Measurements from ENCODE around the gene GSTA3. TPM values are rescaled to one million over a fixed set of nuclear protein-coding genes. Genes with fewer than 3 reads are reported as not detected.

Gene GSTA3
- total and polyA plus RNA-seq, 2 donors (not counting 3 experiments of a cell fraction or from before 2014, with no cell fraction given) = not detected

- Histone ChIP-seq H3K36me3 (ENCODE audit: control insufficient read depth in 2 of 2, extremely low read depth in 1 of 2, insufficient read depth in 2 of 2, low read length in 2 of 2) (no peaks in the 10 kb centered on the region), H3K4me2 (ENCODE audit: insufficient read depth, low read length) (no peak overlapping the region), H3K27ac (ENCODE audit: insufficient read depth, low read depth, low read length) (no peak overlapping the region), H3K9me1 (replicated peaks; ENCODE audit: control insufficient read depth, extremely low read depth, insufficient read depth, low read length) (no peaks in the 10 kb centered on the region), H4K20me1 (replicated peaks; ENCODE audit: control insufficient read depth, extremely low read depth, insufficient read depth, low read length) (no peaks in the 10 kb centered on the region), H3K27me3 (ENCODE audit: control insufficient read depth in 2 of 2, insufficient read depth in 2 of 2, low read length in 2 of 2) (no peaks in the 10 kb centered on the region), H3K4me1 (ENCODE audit: control insufficient read depth, extremely low read depth, insufficient read depth, low read length) (no peaks in the 10 kb centered on the region), H2AFZ (ENCODE audit: low read depth, low read length) (no peak overlapping the region), H3K79me2 (ENCODE audit: control insufficient read depth, insufficient read depth, low read length) (no peaks in the 10 kb centered on the region), H3K4me3 (replicated peaks in 1 of 3; ENCODE audit: insufficient read depth in 1 of 3, low read depth in 1 of 3, low read length in 3 of 3) (no peak overlapping the region), H3K9me3 (replicated peaks; ENCODE audit: control insufficient read depth, insufficient read depth, low read length) (no peaks in the 10 kb centered on the region), H3K9ac (replicated peaks; ENCODE audit: extremely low read depth, insufficient read depth, low read length) (no peak overlapping the region)
- intact Hi-C loops (cut with micrococcal nuclease) = no loop called here
- CTCF ChIA-PET = no interaction called here
- TF ChIP-seq JUN (IDR thresholded peaks at IDR 0.05; ENCODE audit: borderline replicate concordance, insufficient read depth, insufficient read length, low read depth) (no peak), GATA2 (IDR thresholded peaks at IDR 0.05; ENCODE audit: insufficient read depth, insufficient read length, low read depth, low read length) (no peak), MYC (IDR thresholded peaks at IDR 0.05; ENCODE audit: low read depth, low read length) (no peak), MAX (IDR thresholded peaks at IDR 0.05; ENCODE audit: insufficient read depth, insufficient read length) (no peak), FOS (IDR thresholded peaks at IDR 0.05; ENCODE audit: borderline replicate concordance, insufficient read depth, low read length) (no peak), POLR2AphosphoS5 (IDR thresholded peaks at IDR 0.05; ENCODE audit: insufficient read depth, low read depth, low read length) (no peak), CTCF (IDR thresholded peaks at IDR 0.05; ENCODE audit: extremely low read depth in 1 of 2, insufficient read depth in 1 of 2, low read depth in 1 of 2, low read length in 2 of 2) (no peak), EZH2 (IDR thresholded peaks at IDR 0.05; ENCODE audit: borderline replicate concordance, low read depth, low read length, severe bottlenecking) (no peak), POLR2A (IDR thresholded peaks at IDR 0.05; ENCODE audit: low read depth, low read length) (no peak)
- dilution Hi-C loops (cut with MboI; ENCODE audit: extremely low pct_ligation_motif_present, low sequenced_read_pairs) = no loop called here
- no TSS peak for BruUV-seq (replicated peaks)
- DNase-seq (ENCODE audit: low read depth, low spot score) (no peak), FAIRE-seq (no peak)
- POLR2A ChIA-PET = no interaction called here
Observed at GRCh38 chr6:52922161-52922560, 12.7 kb upstream of the GSTA3 start.
